Endothelial cell (in vitro differentiated cells): ENCODE measurements around the gene ENAH. TPM values are rescaled to one million over a fixed set of nuclear protein-coding genes. Genes with fewer than 3 reads are reported as not detected.

Experiments
- DNase-seq: peaks from one replicate; pipeline ENCODE4 v3.0.0; 2021; ENCODE audit warnings: low spot score
- H3K27ac Mint-ChIP-seq: one replicate; pipeline ENCODE4 v1.8.0; 2021; ENCODE audit warnings: mixed read lengths, inconsistent platforms; ENCODE audit not compliant: unreplicated experiment
- H3K27me3 Mint-ChIP-seq: one replicate; pipeline ENCODE4 v1.8.0; 2021; ENCODE audit warnings: mild to moderate bottlenecking, moderate library complexity, mixed read lengths, inconsistent platforms; ENCODE audit not compliant: unreplicated experiment
- H3K36me3 Mint-ChIP-seq: one replicate; pipeline ENCODE4 v1.8.0; 2021; ENCODE audit warnings: mild to moderate bottlenecking, low read depth, mixed read lengths, inconsistent platforms; ENCODE audit not compliant: unreplicated experiment
- H3K4me1 Mint-ChIP-seq: one replicate; pipeline ENCODE4 v1.8.0; 2021; ENCODE audit warnings: mild to moderate bottlenecking, mixed read lengths, inconsistent platforms; ENCODE audit not compliant: unreplicated experiment
- H3K4me3 Mint-ChIP-seq: one replicate; pipeline ENCODE4 v1.8.0; 2021; ENCODE audit warnings: mild to moderate bottlenecking, mixed read lengths, inconsistent platforms; ENCODE audit not compliant: unreplicated experiment
- H3K9me3 Mint-ChIP-seq: one replicate; pipeline ENCODE4 v1.8.0; 2021; ENCODE audit warnings: mixed read lengths, inconsistent platforms; ENCODE audit not compliant: unreplicated experiment
- total RNA-seq: library from RNA; stranded (reverse); fragmentation: NEBNext Ultra II Directional; extraction: Animal tissue kit (Norgen Biotek cat#: 25700); gene quantifications from one replicate; pipeline ENCODE4 v1.2.1, GENCODE V29; 2021; ENCODE audit not compliant: unreplicated experiment
- TF ChIP-seq, protein P1 (sequence below): fragments of 200-600 bp; sonication (generic); IDR thresholded peaks from one replicate; pipeline ENCODE4 v1.5.0; 2021; ENCODE audit warnings: antibody characterized with exemption; ENCODE audit not compliant: unreplicated experiment

ENAH gene
- total RNA-seq, 1 donor from 2014 or later, result 82.9 TPM

DNA sequence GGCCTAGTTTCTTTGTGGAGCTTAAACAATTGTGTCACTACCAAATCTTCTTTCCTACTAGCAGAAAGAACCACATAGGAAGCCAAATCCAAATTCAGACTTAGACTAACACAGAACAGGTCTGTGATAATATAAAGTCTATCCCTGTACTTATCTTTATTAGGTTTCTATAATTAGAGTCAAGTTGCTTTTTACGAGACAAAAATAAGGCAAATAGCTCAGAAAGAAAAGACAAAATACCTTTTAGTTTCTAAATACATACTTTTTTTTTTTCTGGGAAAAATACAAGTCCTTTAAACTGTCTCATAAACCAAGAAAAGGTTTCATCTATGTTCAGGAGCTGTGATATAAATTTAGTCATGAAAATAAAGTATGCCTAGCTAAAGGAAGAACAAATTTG lies 146.2 kb downstream of the ENAH start:
- Mint-ChIP-seq H3K4me3 (no peak overlapping the region), H3K9me3 (no peaks in the 10 kb centered on the region), H3K4me1 (peaks cover 7% of the 10 kb centered on the region), H3K27ac (no peak overlapping the region), H3K36me3 (no peaks in the 10 kb centered on the region), H3K27me3 (no peaks in the 10 kb centered on the region)
- TF ChIP-seq, protein P1, sequence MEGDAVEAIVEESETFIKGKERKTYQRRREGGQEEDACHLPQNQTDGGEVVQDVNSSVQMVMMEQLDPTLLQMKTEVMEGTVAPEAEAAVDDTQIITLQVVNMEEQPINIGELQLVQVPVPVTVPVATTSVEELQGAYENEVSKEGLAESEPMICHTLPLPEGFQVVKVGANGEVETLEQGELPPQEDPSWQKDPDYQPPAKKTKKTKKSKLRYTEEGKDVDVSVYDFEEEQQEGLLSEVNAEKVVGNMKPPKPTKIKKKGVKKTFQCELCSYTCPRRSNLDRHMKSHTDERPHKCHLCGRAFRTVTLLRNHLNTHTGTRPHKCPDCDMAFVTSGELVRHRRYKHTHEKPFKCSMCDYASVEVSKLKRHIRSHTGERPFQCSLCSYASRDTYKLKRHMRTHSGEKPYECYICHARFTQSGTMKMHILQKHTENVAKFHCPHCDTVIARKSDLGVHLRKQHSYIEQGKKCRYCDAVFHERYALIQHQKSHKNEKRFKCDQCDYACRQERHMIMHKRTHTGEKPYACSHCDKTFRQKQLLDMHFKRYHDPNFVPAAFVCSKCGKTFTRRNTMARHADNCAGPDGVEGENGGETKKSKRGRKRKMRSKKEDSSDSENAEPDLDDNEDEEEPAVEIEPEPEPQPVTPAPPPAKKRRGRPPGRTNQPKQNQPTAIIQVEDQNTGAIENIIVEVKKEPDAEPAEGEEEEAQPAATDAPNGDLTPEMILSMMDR, result no peak
- no peak for DNase-seq

- DNase-seq, result no peak
- no peaks in the 10 kb centered on the region for H3K36me3 Mint-ChIP-seq
- peaks cover 7% of the 10 kb centered on the region for H3K4me1 Mint-ChIP-seq
- TF ChIP-seq, protein P1, result no peak
- H3K4me3 Mint-ChIP-seq, result no peak overlapping the region
- no peaks in the 10 kb centered on the region for H3K9me3 Mint-ChIP-seq
- no peaks in the 10 kb centered on the region for H3K27me3 Mint-ChIP-seq
- H3K27ac Mint-ChIP-seq, result no peak overlapping the region
Observed at GRCh38 chr1:225504776-225505175, 148.1 kb downstream of the ENAH start.

DNA sequence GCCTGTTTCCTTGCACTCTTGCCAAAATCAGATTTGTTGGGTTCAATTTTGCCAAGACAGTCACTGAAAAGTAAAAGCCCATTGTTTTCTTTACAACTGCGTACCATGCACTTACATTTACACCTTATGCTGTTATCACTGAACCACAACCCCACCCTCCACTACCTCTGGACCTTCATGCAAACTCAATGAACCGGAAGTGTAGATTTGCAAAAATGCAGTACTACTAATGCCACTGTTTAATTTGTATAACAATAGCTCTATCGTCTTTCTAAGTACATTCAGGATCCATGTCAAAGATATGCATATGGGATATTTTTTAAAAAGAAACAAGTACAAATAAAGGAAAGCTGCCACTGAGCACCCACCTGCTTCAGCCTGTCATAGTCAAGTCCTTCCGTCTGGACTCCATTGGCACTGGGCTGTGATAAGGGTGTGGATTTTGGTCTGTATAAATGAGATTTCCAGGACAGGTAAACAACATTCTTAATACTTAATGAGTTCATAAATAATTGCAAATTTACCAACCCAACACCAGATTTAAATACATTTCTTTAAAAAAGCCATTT lies 152.2 kb downstream of the ENAH start:
- Mint-ChIP-seq H3K4me3 (no peak overlapping the region), H3K36me3 (no peaks in the 10 kb centered on the region), H3K27me3 (no peaks in the 10 kb centered on the region), H3K27ac (no peak overlapping the region), H3K4me1 (no peaks in the 10 kb centered on the region), H3K9me3 (no peaks in the 10 kb centered on the region)
- no peak for DNase-seq
- TF ChIP-seq, protein P1, result no peak

DNA sequence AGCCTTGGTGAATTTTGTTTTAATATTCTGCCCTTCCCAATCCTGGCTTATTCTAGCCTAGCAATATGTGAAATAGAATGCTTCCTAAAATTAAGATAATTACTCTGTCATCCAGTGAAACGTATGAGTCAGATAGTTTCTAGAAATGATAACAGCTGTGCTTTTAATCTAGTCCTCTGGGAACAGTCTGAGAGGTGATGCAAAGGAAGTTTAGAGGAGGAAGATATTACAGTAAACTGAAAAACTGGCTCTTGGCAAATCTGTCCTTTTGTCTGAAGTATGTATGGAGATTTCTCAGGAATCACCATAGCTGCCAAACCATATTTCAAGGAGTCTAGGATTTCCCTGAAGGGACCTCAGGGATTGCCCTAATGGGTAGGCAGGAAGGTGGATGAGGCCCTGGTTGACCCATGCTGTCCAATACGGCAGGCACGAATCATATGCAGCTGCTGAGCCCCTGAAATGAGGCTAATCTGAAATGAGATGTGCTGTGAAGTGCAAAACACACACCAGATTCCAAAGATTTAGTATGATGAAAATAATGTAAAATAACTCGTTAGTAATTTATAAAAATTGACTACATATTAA lies 154.3 kb downstream of the ENAH start:
- TF ChIP-seq, protein P1, result no peak
- Mint-ChIP-seq H3K4me3 (no peak overlapping the region), H3K27me3 (no peaks in the 10 kb centered on the region), H3K4me1 (no peaks in the 10 kb centered on the region), H3K9me3 (no peaks in the 10 kb centered on the region), H3K36me3 (no peaks in the 10 kb centered on the region), H3K27ac (no peak overlapping the region)
- DNase-seq, result no peak

GRCh38 chr1:225494789-225495359 lies 158.0 kb downstream of the ENAH start:
- Mint-ChIP-seq H3K27ac (no peak overlapping the region), H3K9me3 (no peaks in the 10 kb centered on the region), H3K27me3 (no peaks in the 10 kb centered on the region), H3K36me3 (no peaks in the 10 kb centered on the region), H3K4me3 (no peak overlapping the region), H3K4me1 (no peaks in the 10 kb centered on the region)
- TF ChIP-seq, protein P1, result no peak
- DNase-seq, result no peak
